HepG2 (cell line): ENCODE measurements around the gene PDLIM7. TPM values are rescaled to one million over a fixed set of nuclear protein-coding genes. Genes with fewer than 3 reads are reported as not detected.

Experiments used
- ATAC-seq: fragments of 200-7000 bp; cut with Tn5 transposase; 3 replicates; pipeline ENCODE4 v1.9.1; 2020; ENCODE audit warnings: mild to moderate bottlenecking, moderate library complexity
- BruUV-seq: library from RNA; stranded (reverse); fragments of 400-500 nt; replicated peaks from 2 replicates; lab custom pipeline; 2021; lab: Mats Ljungman, UMichigan
- CTCF ChIA-PET: fragments of 300-600 bp; formaldehyde crosslinking; extraction: SDS; loops from one replicate; lab custom pipeline; 2021; ENCODE audit warnings: low total read pairs, inconsistent platforms, low intra/inter-chr PET ratio; lab: Yijun Ruan, JAX
- POLR2A ChIA-PET: fragments of 350-600 bp; sonication (Branson Sonifier 250); formaldehyde crosslinking; loops from one replicate; lab custom pipeline; 2020; ENCODE audit warnings: antibody characterized with exemption, inconsistent platforms; lab: Yijun Ruan, JAX
- DNase-seq: peaks from one replicate; pipeline ENCODE4 v3.0.0-alpha.2; 2015; ENCODE audit warnings: low spot score
- FAIRE-seq: peaks from 3 replicates; lab custom pipeline; 2011; peaks lifted over from hg19 to GRCh38; lab: Jason Lieb, UNC
- H2AFZ ChIP-seq: one replicate; pipeline ENCODE4 v1.6.1; 2011; ENCODE audit warnings: low read length, inconsistent platforms
- H3K27ac ChIP-seq: fragments of 300-600 bp; 3 replicates; pipeline ENCODE4 v1.8.0; 2011; ENCODE audit warnings: mixed run types, mild to moderate bottlenecking, mixed read lengths, low read length, inconsistent platforms; ENCODE audit not compliant: insufficient read depth; ENCODE audit errors: extremely low read length
- H3K27me3 ChIP-seq, 2 experiments: fragments of 200-600 bp in 1 of 2; 2 replicates in 1 of 2; 3 replicates in 1 of 2; pipeline versions ENCODE4 v1.6.0 to v1.8.0; 2011; ENCODE audit warnings: low read length in 2 of 2, mild to moderate bottlenecking in 2 of 2, moderate library complexity in 2 of 2, inconsistent platforms in 1 of 2; ENCODE audit not compliant: insufficient read depth in 2 of 2, control insufficient read depth in 1 of 2
- H3K36me3 ChIP-seq, 2 experiments: fragments of 200-600 bp in 1 of 2; replicated peaks in 1 of 2; 2 replicates in 1 of 2; 3 replicates in 1 of 2; pipeline versions ENCODE4 v1.5.1 to v1.8.0; 2011; ENCODE audit warnings: low read length in 2 of 2, inconsistent platforms in 1 of 2; ENCODE audit not compliant: insufficient read depth in 2 of 2, control insufficient read depth in 1 of 2
- H3K4me1 ChIP-seq: 2 replicates; pipeline ENCODE4 v1.5.1; 2012; ENCODE audit warnings: low read length, inconsistent platforms; ENCODE audit not compliant: insufficient read depth
- H3K4me2 ChIP-seq: 2 replicates; pipeline ENCODE4 v1.6.0; 2011; ENCODE audit warnings: low read depth, low read length, inconsistent platforms
- H3K4me3 ChIP-seq, 3 experiments: fragments of 200-600 bp in 1 of 3; sonication (generic), shearing (Covaris generic) in 1 of 3; replicated peaks in 1 of 3; 2 replicates each; pipeline ENCODE4 v1.5.1; 2011 to 2016; ENCODE audit warnings: low read length in 3 of 3, inconsistent platforms in 2 of 3, low read depth in 2 of 3, mild to moderate bottlenecking in 2 of 3, control low read depth in 1 of 3, mixed read lengths in 1 of 3; ENCODE audit not compliant: insufficient read depth in 1 of 3
- H3K79me2 ChIP-seq: one replicate; pipeline ENCODE4 v1.6.1; 2011; ENCODE audit warnings: low read length, inconsistent platforms; ENCODE audit not compliant: insufficient read depth
- H3K9ac ChIP-seq: 2 replicates; pipeline ENCODE4 v1.6.0; 2011; ENCODE audit warnings: mild to moderate bottlenecking, low read depth, low read length, inconsistent platforms; ENCODE audit not compliant: insufficient read depth
- H3K9me3 ChIP-seq: 2 replicates; pipeline ENCODE4 v1.5.1; 2012; ENCODE audit warnings: mild to moderate bottlenecking, low read length
- H4K20me1 ChIP-seq: 2 replicates; pipeline ENCODE4 v1.6.0; 2011; ENCODE audit warnings: inconsistent platforms, mild to moderate bottlenecking, low read length, moderate library complexity; ENCODE audit not compliant: insufficient read depth
- ARID4A ChIP-seq: sonication (generic); formaldehyde crosslinking; IDR thresholded peaks from 2 replicates; pipeline ENCODE4 v1.5.0; 2020; ENCODE audit warnings: mild to moderate bottlenecking, missing genetic modification reagents, borderline replicate concordance
- BRCA1 ChIP-seq: sonication (generic); formaldehyde crosslinking; IDR thresholded peaks from 2 replicates; pipeline ENCODE4 v1.4.0; 2020; ENCODE audit warnings: missing genetic modification reagents
- CREBL2 ChIP-seq: sonication (generic); formaldehyde crosslinking; IDR thresholded peaks from 2 replicates; pipeline ENCODE4 v1.8.1; 2023; ENCODE audit warnings: missing genetic modification reagents, mild to moderate bottlenecking, borderline replicate concordance
- HOXA5 ChIP-seq: sonication (generic); formaldehyde crosslinking; IDR thresholded peaks from 2 replicates; pipeline ENCODE4 v1.4.0; 2020; ENCODE audit warnings: missing genetic modification reagents
- PHF8 ChIP-seq: sonication (generic); formaldehyde crosslinking; IDR thresholded peaks from 2 replicates; pipeline ENCODE4 v1.5.0; 2020; ENCODE audit warnings: missing genetic modification reagents
- ZNF33A ChIP-seq: sonication (generic); formaldehyde crosslinking; IDR thresholded peaks from 2 replicates; pipeline ENCODE4 v1.5.1; 2020; ENCODE audit warnings: missing genetic modification reagents, mild to moderate bottlenecking, moderate library complexity, borderline replicate concordance
- ZNF484 ChIP-seq: sonication (generic); formaldehyde crosslinking; IDR thresholded peaks from 2 replicates; pipeline ENCODE4 v1.5.1; 2020; ENCODE audit warnings: mild to moderate bottlenecking, low read depth, missing genetic modification reagents, borderline replicate concordance
- ZNF749 ChIP-seq: sonication (generic); formaldehyde crosslinking; IDR thresholded peaks from 2 replicates; pipeline ENCODE4 v1.8.0; 2022; ENCODE audit warnings: mild to moderate bottlenecking, missing genetic modification reagents, moderate library complexity, borderline replicate concordance
- WGBS: methylation state at CpG from one replicate; pipeline ENCODE4 v1.1.6; 2017; ENCODE audit warnings: low lambda C conversion rate; 5-methylcytosine and 5-hydroxymethylcytosine counted together
- in situ Hi-C: cut with HindIII; loops from 2 replicates; pipeline ENCODE4 v1.10.0; 2017; ENCODE audit warnings: low pct_unique_long_range_greater_than_20kb; ENCODE audit not compliant: extremely low pct_ligation_motif_present
- intact Hi-C: fragments of 100-400 bp; cut with micrococcal nuclease; formaldehyde crosslinking; loops from one replicate; pipeline ENCODE4 v1.10.0; 2022; ENCODE audit not compliant: unreplicated experiment
- polyA plus RNA-seq, 8 experiments: library from polyadenylated mRNA; depleted of rRNA in 3 of 8; stranded (reverse) in 7 of 8; unstranded in 1 of 8; fragments of >200 nt; fragmentation: Illumina TruSeq in 4 of 8; extraction: Trizol in 4 of 8; gene quantifications; 2 replicates each; pipeline versions ENCODE4 v1.2.1 to v1.2.3, GENCODE V29; 2011 to 2016; ENCODE audit warnings: low read depth in 4 of 8, missing spikeins in 1 of 8, mixed read lengths in 1 of 8; ENCODE audit not compliant: insufficient read depth in 1 of 8
- total RNA-seq, 5 experiments: library from RNA; depleted of rRNA; stranded (reverse); fragments of >200 nt; fragmentation: Illumina TruSeq; extraction: Trizol; gene quantifications; 2 replicates each; pipeline ENCODE4 v1.2.3, GENCODE V29; 2016; ENCODE audit warnings: low read depth in 1 of 5

The PDLIM7 gene
- total and polyA plus RNA-seq, 2 of the 13 experiments (the other 11 are each of a cell fraction or from before 2014, with no cell fraction given): 21.1 to 31.3 TPM

GRCh38 chr5:177511181-177511580, 13.8 kb upstream of the PDLIM7 start:
- ATAC-seq (no peak), DNase-seq (no peak), FAIRE-seq (no peak)
- no peak overlapping the region for H3K4me3 ChIP-seq
- TF ChIP-seq CREBL2 (CRISPR knock-in tag) (no peak), BRCA1 (CRISPR knock-in tag) (no peak), ZNF33A (CRISPR knock-in tag) (no peak), ZNF484 (CRISPR knock-in tag) (no peak), ZNF749 (no peak), PHF8 (CRISPR knock-in tag) (no peak), ARID4A (CRISPR knock-in tag) (no peak), HOXA5 (CRISPR knock-in tag) (no peak)
- H2AFZ ChIP-seq: no peak overlapping the region
- H3K27me3 ChIP-seq: no peaks in the 10 kb centered on the region; a peak in 1 of 5 replicates
- BruUV-seq: no TSS peak
- ChIA-PET POLR2A (no interaction called here), CTCF (no interaction called here)
- H3K79me2 ChIP-seq: peaks cover 12% of the 10 kb centered on the region
- H4K20me1 ChIP-seq: no peaks in the 10 kb centered on the region; the same call in 1 of the 2 replicates
- intact Hi-C loops (no loop called here), in situ Hi-C loops (no loop called here)
- no peak overlapping the region for H3K27ac ChIP-seq
- no peak overlapping the region for H3K9ac ChIP-seq
- WGBS: 96% methylated on average over 2 of the region's 5 CpGs
- H3K9me3 ChIP-seq: no peaks in the 10 kb centered on the region
- H3K36me3 ChIP-seq: peaks cover 30 to 57% of the 10 kb centered on the region in 2 experiments; a peak in 4 of 5 replicates
- H3K4me1 ChIP-seq: peaks cover 17% of the 10 kb centered on the region
- H3K4me2 ChIP-seq: no peak overlapping the region
